Stimulated activated CD4-positive, alpha-beta T cell treated with anti-CD3 and anti-CD28 coated beads, TNF-alpha, amount 100 ng/mL, for 4 hours (primary cell): Measurements from ENCODE around the gene TRIM28.
A peak's percentile ranks its signal among the peaks of the same experiment; 100 is the strongest.
"Not testable (repeated sequence)": the region's sequence is repeated elsewhere in the genome, so short reads cannot be mapped to it uniquely, and the experiment has no call there.

Experiments used
- DNase-seq, 3 experiments: peaks; one replicate each; pipeline ENCODE4 v3.0.0-alpha.2; 2020; ENCODE audit warnings: low read depth in 3 of 3

The TRIM28 gene

DNA sequence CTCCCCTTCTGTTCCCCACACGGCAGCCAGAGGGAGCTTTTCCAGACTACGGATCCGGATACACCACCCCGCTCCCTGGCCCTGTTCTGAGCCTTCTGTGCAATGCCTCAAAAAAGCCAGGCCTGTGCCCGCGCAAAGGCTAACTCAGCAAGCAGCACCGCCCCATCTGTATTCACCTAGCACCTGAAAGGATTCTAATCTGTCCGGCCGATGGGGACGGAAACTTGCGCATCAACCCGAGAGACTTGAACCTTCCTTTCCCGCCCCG, 24.8 kb upstream of the TRIM28 start:
- no peak for DNase-seq

DNA sequence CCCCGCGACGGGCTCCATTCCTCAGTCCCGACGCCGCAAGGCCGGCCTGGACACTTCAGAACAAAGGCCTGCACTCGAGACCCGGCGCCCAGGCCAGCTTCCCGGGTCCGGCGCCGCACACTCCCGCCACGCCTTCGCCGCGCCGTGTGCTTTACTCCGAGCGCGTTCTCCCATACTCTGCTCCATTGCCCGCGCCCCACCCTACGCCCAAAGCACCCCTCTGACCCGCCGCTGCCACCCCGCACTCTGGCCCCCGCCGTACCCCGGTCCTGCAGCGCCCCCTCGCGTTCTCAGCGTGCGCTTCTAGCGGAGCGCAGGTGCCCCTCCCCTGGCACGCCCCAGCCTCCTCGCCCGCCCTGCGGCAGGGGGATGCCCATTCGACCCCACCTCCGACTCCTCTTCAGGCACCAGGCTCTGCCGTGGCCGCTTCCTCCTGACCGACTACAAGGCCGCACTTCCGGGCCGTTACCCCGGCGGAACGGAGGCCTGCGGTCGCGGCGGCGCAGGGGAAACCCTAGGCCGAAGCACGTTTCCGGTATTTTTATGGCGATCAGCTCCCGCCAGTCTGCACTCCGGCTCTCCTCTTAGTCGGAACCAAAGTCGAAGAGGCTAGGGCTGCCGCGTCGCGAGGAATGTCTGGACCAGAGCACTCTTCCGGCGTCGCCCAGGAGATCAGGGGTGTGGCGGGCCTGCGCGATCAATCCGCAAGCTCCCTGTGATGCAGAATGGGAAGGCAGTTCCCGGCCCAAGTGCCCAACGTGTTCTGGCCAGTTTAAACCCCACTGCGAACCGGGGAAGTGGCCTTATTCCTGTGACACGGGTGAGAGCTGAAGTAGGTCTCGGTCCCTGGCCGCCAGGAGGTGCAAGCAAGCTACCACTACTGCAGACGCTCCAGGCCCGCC, 24.3 kb upstream of the TRIM28 start, which contains the start of gene ZBTB45:
Gene ZBTB45 (minus strand): TSS at position 456 of the 902 bp plus-strand sequence. CDS start 2,137 bp downstream, outside the sequence.
- DNase-seq, result peak; percentile 73 to 89 (median 74)

DNA sequence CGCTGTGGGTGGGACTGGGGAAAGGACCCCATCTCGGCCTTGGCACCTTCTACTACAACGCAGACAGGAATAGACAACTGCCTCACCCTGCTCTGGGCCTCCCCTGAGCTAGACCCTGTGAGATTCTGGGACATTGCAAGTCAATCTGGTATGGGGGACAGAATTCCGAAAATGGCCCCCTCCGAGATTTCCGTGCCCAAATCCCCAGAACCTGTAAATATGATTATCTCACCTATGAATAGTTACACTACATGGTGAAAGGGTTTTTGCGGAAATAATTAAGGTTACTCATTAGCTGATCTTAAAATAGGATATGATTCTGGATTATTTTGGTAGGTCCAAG, 23.6 kb upstream of the TRIM28 start:
- no peak for DNase-seq

DNA sequence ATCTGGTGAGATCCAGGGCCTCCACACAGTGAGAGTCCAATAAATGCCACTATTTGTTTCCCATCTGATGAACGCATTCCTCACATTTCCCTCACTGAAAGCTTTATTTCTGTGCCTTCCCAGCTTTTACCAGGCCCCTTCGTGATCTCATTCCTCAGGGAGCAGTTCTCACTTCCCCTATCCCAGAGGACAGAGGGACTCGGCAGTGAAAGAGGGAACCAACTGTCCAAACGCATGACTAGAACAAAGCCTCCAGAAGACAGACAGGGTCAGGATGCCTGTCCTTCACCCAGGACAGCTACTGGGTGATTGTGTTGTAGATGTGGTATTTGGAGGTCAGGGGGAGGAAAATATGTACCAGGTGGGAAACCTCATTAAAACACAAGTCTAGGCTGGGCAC, 22.2 kb upstream of the TRIM28 start:
- no peak for DNase-seq

DNA sequence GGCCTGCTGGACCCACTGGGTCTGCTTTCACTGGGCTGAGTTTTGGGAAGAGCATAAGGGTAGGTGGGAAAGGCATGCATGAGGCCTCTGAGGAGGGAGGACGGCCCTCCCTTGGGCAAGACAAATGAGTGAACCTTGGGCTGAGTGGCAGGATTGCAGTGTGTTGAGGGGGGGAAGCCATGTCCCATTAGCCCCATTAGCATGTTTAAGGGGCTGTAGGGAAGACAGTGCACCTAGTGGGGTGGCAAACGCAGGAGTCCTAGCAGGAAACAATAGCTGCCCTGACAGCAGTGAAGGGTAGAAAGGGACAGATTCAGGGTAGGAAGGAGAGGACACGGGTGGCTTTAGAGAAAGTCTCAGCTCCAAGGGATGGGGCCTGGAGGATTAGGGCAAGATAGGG, 21.2 kb upstream of the TRIM28 start:
- no peak for DNase-seq

DNA sequence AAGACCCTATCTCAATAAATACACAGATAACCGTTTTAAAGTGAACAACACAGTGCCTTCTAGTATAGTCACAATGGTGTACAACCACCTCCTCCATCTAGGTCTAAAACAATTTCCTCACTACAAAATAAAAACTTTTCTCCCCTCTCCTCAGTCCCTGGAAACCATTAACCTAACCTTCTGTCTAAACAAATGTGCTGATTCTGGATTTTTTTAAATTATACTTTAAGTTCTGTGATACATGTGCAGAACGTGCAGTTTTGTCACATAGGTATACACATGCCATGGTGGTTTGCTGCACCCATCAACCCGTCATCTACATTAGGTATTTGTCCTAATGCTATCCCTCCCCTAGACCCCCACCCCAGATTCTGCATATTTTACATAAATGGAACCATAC, 14.5 kb upstream of the TRIM28 start:
- DNase-seq, result no peak

DNA sequence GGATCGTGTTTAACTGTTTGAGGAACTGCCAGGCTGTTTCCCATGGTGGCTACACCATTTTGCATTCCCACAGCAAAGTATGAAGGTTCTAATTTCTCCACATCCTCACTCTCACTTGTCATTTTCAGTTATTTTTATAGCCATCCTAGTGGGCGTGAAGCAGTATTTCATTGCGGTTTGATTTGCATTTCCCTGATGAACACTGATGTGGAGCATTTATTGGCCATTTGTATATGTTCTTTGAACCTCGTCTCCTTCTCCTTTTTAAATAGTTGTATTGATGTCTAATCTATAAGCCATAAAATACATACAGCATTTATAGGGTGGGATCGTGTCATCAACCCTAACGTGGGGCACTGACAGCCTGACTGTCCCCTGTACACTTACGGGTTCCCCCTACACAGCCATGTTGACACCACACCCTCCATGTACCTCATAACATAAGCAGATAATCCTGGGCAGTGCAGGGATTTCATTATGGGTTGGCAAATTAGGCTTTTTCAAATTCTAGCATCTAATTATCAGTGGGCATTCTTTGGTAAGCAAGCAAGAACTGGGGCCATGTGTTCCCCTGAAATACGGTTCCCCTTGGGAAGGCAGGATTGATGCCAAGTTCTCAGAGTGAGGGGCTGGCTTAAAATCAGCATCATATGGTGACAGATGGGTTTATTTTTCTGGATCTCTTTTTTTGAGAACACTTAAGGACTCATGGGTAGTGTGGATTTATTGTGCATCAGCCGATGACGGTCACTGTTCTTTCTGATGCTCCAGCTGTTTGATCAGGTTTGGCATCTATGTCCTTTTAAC, 12.6 kb upstream of the TRIM28 start:
- no peak for DNase-seq

DNA sequence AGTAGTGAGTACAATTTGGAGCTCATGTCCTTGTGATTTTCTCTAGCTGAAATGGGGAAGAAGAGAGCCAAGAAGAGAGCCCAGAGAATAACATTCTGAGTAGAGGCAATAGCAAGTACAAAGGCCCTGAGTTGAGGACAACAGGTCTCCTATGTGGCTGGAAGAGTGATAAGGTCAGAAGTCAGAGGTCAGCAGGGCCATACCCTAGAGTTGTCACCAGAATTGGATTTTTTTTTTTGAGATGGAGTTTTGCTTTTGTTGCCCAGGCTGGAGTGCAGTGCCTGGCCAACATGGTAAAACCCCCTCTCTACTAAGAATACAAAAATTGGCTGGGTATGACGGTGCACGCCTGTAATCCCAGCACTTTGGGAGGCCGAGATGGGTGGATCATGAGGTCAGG, 8.0 kb upstream of the TRIM28 start:
- DNase-seq, result no peak

DNA sequence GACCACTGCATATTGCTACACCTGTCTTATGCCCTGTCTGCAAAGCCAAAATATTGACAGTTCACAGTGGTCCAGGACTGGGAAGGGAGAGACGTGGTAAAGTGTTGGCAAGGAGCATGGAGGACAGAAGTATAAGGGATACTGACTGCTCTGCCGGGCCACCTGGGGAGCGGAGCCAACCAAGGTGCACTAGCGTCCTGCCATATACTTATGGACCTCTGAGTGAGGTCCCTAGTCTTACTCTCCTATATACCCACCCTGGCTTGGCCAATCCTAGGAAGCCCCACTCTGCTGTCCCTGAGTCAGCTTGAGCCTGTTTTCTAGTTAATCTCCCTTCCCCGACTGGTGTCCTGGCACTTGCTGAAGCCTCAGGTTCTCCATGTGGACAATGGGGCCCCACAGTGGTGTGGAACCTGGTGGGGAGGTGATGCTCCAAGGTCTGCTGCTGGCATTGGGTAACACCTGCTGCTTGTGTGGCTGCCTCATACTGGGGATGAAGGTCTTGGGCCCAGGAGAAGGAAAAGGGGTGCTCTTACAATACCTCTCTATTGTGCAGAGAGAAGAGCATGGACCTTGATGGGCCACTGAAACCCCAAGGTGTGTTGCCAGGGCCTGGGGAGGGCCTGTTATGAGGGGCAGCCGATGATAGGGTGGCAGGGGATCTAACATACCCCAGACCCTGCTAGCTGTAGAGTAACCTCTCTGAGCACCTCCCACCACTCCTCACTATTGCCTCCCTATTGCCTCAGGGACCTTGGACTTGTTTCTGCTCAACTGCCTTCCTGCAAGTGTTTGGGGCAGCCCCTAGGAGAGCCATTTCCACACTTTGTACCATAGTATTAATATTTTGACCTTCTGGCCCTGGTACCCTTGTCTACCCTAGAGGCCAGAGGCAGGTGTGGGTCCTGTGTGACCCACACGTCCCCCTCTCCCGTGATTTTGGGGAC, 6.7 kb upstream of the TRIM28 start:
- no peak for DNase-seq

DNA sequence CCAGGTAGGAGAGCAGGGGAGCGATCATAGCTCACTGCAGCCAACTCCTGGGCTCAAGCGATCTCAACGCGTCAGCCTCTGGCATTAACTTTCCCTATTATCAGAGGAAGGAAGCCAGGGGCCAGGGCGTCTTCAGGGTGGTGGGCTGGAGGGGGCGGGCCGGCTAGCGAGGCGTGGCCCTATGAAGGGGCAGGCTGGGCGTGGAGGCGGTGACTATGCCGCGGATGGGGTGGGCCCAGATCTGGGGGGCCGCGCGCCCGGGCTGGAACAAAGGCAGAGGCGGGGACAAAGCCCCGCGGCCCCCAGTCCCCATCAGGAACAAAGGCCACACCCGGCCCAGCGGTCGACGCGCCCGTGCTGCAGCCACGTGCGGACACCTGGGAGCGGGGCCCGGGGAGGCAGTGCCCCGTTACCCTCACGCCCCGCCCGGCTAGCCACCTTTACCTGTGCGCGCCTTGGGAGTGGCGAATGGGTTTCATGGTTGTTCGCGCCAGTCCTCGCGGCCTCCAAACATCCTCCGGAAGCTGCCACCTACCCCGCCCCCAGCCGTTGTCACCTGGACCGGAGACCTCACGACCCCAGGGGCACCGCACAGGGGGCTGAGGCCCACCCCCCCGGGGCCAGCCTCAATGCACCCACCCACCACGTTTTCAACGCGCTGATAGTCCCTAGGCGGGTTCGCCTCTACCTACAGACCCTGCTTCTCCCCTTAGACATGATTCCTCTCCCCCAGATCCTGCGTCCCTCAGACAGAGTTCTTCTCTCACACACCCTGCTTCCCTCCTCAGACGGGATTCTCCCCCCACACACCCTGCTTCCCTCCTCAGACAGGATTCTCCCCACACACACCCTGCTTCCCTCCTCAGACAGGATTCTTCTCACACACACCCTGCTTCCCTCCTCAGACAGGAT, 5.4 kb upstream of the TRIM28 start:
- no peak for DNase-seq

DNA sequence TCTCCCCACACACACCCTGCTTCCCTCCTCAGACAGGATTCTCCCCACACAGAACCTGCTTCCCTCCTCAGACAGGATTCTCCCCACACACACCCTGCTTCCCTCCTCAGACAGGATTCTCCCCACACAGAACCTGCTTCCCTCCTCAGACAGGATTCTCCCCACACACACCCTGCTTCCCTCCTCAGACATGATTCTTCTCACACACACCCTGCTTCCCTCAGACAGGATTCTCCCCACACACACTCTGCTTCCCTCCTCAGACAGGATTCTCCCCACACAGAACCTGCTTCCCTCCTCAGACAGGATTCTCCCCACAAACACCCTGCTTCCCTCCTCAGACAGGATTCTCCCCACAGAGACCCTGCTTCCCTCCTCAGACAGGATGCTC, 4.7 kb upstream of the TRIM28 start:
- not testable (repeated sequence) for DNase-seq

DNA sequence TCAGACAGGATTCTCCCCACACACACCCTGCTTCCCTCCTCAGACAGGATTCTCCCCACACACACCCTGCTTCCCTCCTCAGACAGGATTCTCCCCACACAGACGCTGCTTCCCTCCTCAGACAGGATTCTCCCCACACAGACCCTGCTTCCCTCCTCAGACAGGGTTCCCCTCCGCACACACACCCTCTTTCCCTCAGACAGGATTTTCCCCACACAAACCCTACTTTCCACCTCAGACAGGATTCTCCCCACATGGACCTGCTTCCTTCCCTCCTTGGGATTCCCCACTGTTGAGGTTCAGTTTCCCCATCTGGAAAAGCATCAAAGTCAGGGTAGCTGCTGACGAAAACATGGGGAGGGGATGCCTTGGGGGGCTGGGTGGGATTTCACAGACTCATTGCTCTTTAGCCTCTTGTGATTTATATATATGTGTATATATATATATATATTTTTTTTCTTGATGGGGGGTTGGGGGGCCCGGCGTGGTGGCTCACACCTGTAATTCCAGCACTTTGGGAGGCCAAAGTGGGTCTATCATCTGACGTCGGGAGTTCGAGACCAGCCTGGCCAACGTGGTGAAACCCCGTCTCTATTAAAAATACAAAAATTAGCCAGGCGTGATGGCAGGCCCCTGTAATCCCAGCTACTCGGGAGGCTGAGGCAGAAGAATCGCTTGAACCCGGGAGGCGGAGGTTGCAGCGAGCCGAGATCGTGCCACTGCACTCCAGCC, 1.1 kb upstream of the TRIM28 start:
- not testable (repeated sequence) for DNase-seq

DNA sequence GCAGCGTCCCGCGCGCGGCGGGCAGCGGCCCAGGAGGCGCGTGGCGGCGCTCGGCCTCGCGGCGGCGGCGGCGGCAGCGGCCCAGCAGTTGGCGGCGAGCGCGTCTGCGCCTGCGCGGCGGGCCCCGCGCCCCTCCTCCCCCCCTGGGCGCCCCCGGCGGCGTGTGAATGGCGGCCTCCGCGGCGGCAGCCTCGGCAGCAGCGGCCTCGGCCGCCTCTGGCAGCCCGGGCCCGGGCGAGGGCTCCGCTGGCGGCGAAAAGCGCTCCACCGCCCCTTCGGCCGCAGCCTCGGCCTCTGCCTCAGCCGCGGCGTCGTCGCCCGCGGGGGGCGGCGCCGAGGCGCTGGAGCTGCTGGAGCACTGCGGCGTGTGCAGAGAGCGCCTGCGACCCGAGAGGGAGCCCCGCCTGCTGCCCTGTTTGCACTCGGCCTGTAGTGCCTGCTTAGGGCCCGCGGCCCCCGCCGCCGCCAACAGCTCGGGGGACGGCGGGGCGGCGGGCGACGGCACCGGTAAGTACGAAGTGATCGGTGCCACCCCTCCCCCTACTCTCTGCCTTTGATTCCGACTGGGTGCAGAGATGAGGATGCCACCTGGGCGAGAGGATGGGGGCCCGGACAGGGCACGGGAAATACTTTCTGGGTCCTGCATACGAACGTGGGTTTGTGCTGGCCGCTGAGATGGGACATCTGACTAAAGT, 874 bp downstream of the TRIM28 start:
- peak; percentile 62 to 70 (median 63) for DNase-seq

DNA sequence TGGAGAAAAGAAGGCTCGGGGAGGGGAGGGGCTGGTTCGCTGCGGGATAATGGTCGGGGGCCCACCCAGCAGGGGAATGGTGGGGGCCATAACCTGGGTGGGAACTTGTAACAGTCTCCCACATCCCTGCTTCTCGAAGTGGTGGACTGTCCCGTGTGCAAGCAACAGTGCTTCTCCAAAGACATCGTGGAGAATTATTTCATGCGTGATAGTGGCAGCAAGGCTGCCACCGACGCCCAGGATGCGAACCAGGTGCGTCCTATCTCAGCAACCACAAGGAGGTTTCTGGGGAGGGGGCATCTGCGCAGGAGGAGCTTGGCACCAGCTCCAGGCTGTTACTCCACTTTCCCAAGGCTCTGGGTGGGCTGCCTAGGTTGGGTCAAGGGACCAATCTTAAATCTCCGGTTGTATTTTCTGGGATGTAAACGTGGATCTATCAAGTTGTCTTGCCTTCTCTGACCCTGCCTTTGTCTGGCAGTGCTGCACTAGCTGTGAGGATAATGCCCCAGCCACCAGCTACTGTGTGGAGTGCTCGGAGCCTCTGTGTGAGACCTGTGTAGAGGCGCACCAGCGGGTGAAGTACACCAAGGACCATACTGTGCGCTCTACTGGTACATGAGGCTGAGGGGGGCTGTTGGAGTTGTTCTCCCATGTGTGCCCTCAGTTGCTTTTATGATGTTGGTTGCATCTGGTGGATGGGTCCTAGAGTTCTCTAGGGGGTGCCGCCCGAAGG, 1.6 kb downstream of the TRIM28 start:
- no peak for DNase-seq

DNA sequence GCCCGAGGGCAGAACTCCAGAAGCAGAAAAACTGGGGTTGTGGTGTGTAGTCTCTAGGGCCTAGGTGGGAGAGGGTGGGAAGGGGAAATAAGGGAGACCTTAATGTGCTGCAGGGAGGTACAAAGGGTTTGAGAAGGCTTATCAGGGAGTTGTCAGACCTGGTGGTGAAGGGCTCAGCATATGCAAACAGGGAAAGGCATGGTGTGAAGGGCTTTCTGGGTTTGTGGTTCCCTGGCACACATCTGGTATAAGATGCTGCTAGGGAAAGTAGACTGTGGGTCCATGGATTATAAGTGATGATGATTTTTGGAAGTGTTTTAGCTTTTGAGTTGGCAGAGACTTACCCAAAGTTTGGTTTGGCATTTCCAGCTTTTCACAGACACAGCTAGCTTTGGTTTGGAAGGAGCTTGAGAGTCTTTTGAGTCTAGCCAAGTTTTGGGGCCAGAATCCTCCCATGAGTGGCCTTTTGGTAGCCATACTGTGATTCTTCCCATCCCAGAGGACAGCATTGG, 2.2 kb downstream of the TRIM28 start:
- no peak for DNase-seq

DNA sequence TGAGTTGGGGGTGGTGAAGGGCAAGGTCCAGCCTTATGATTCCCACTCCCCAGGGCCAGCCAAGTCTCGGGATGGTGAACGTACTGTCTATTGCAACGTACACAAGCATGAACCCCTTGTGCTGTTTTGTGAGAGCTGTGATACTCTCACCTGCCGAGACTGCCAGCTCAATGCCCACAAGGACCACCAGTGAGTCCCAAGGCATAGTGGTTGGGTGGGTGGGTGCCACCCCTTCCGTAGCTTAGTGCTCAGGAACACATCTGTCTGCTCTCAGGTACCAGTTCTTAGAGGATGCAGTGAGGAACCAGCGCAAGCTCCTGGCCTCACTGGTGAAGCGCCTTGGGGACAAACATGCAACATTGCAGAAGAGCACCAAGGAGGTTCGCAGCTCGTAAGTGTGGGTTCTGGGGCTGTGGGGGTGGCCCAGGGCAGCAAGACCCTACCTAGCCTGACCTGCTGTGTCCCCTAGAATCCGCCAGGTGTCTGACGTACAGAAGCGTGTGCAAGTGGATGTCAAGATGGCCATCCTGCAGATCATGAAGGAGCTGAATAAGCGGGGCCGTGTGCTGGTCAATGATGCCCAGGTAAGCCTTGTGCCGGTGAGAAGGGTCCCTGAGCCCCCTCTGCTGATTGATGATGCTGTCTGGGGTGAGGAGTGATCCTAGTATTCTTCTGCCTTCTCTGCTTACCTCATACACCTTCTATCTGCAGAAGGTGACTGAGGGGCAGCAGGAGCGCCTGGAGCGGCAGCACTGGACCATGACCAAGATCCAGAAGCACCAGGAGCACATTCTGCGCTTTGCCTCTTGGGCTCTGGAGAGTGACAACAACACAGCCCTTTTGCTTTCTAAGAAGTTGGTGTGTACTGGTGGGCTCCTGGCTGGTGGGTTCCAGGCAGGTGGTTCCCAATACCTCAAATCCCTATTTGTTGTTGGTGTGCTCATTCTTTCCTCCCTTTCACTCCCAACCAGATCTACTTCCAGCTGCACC, 3.8 kb downstream of the TRIM28 start:
- DNase-seq, result no peak

DNA sequence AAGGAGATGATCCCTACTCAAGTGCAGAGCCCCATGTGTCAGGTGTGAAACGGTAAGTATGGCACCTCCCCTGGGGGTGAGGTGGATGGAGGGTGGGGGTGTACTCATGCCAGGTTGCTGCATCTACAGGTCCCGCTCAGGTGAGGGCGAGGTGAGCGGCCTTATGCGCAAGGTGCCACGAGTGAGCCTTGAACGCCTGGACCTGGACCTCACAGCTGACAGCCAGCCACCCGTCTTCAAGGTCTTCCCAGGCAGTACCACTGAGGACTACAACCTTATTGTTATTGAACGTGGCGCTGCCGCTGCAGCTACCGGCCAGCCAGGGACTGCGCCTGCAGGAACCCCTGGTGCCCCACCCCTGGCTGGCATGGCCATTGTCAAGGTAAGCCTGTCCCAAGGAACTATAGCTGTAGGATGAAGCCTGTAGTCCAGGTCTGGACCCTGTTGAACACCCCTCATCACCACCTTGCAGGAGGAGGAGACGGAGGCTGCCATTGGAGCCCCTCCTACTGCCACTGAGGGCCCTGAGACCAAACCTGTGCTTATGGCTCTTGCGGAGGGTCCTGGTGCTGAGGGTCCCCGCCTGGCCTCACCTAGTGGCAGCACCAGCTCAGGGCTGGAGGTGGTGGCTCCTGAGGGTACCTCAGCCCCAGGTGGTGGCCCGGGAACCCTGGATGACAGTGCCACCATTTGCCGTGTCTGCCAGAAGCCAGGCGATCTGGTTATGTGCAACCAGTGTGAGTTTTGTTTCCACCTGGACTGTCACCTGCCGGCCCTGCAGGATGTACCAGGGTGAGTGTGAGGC, 5.2 kb downstream of the TRIM28 start:
- no peak for DNase-seq
